GM19455 (cell line): ENCODE results near the gene SYNGR2.
A peak's percentile ranks its signal among the peaks of the same experiment; 100 is the strongest.
"Not testable (repeated sequence)": the region's sequence is repeated elsewhere in the genome, so short reads cannot be mapped to it uniquely, and the experiment has no call there.

Experiments used
- ATAC-seq: cut with Tn5 transposase; IDR thresholded peaks from one replicate; pipeline ENCODE4 v1.9.1; 2021; ENCODE audit not compliant: unreplicated experiment

Gene SYNGR2

GRCh38 chr17:78170692-78171590 lies 2.6 kb downstream of the SYNGR2 start:
- no peak for ATAC-seq

GRCh38 chr17:78171591-78172248 lies 3.3 kb downstream of the SYNGR2 start:
- not testable (repeated sequence) for ATAC-seq

- ATAC-seq = no peak
Observed at GRCh38 chr17:78172249-78173051, 4.1 kb downstream of the SYNGR2 start.

- no peak for ATAC-seq
Observed at GRCh38 chr17:78173097-78173715, 4.8 kb downstream of the SYNGR2 start.

- no peak for ATAC-seq
Observed at GRCh38 chr17:78174346-78174869, 6.0 kb downstream of the SYNGR2 start.

- no peak for ATAC-seq
Observed at GRCh38 chr17:78174870-78175642, 6.7 kb downstream of the SYNGR2 start.

- no peak for ATAC-seq
Observed at GRCh38 chr17:78175643-78175981, 7.2 kb downstream of the SYNGR2 start.

- ATAC-seq = no peak
Observed at GRCh38 chr17:78176548-78177025, 8.2 kb downstream of the SYNGR2 start.

GRCh38 chr17:78179372-78179771 lies 11.0 kb downstream of the SYNGR2 start:
- no peak for ATAC-seq

- no peak for ATAC-seq
Observed at GRCh38 chr17:78180083-78180482, 11.7 kb downstream of the SYNGR2 start.

GRCh38 chr17:78180508-78180907 lies 12.1 kb downstream of the SYNGR2 start:
- no peak for ATAC-seq

- ATAC-seq = no peak
Observed at GRCh38 chr17:78182504-78182903, 14.1 kb downstream of the SYNGR2 start.

GRCh38 chr17:78183916-78184315 lies 15.5 kb downstream of the SYNGR2 start:
- ATAC-seq = no peak

- ATAC-seq = no peak
Observed at GRCh38 chr17:78184351-78184750, 16.0 kb downstream of the SYNGR2 start.

- ATAC-seq = no peak
Observed at GRCh38 chr17:78184868-78185267, 16.5 kb downstream of the SYNGR2 start.

- ATAC-seq = no peak
Observed at GRCh38 chr17:78185981-78186691, 17.8 kb downstream of the SYNGR2 start.

GRCh38 chr17:78186692-78187595 lies 18.6 kb downstream of the SYNGR2 start, which contains the start of the genes AFMID and TK1:
Gene AFMID, plus strand, starts transcription at chr17:78187362. Its CDS starts 9 bp downstream, at chr17:78187371.
Gene TK1, minus strand, starts transcription at chr17:78187052. Its CDS starts 58 bp downstream, at chr17:78186994.
- ATAC-seq = peak; percentile 86

GRCh38 chr17:78196716-78197115 lies 28.3 kb downstream of the SYNGR2 start:
- no peak for ATAC-seq
